HL-60 (cell line): Measurements from ENCODE around the gene SLC6A18.

ENCODE experiments used
- DNase-seq, 2 experiments: peaks; one replicate each; pipeline ENCODE4 v3.0.0-alpha.2; 2010 to 2020; ENCODE audit warnings: low read depth in 1 of 2, low spot score in 1 of 2
- H3K27ac ChIP-seq: fragments of 250-450 bp; sonication (Bioruptor Pico); replicated peaks from 2 replicates; pipeline ENCODE4 v1.5.1; 2020; ENCODE audit warnings: mild to moderate bottlenecking, moderate library complexity
- H3K27me3 ChIP-seq: fragments of 250-450 bp; sonication (Bioruptor Pico); 2 replicates; pipeline ENCODE4 v1.5.1; 2021; ENCODE audit warnings: mild to moderate bottlenecking, moderate library complexity; ENCODE audit not compliant: insufficient read depth, poor library complexity, severe bottlenecking
- H3K4me3 ChIP-seq: replicated peaks from 2 replicates; pipeline ENCODE4 v1.5.1; 2011; ENCODE audit warnings: mild to moderate bottlenecking, control low read depth, low read length; ENCODE audit not compliant: insufficient read depth
- CTCF ChIP-seq: IDR thresholded peaks from one replicate; pipeline ENCODE4 v1.5.1; 2011; ENCODE audit warnings: low read length, control low read depth, inconsistent platforms; ENCODE audit not compliant: insufficient read depth
- GABPA ChIP-seq: IDR thresholded peaks from 2 replicates; pipeline ENCODE4 v1.6.1; 2012; ENCODE audit warnings: low read depth
- POLR2AphosphoS5 ChIP-seq: IDR thresholded peaks from 2 replicates; pipeline ENCODE4 v1.6.1; 2012; ENCODE audit warnings: low read depth
- REST ChIP-seq: IDR thresholded peaks from 2 replicates; pipeline ENCODE4 v1.6.1; 2012; ENCODE audit warnings: low read depth; ENCODE audit not compliant: insufficient replicate concordance
- SPI1 ChIP-seq: IDR thresholded peaks from 2 replicates; pipeline ENCODE4 v1.6.1; 2012; ENCODE audit warnings: low read depth, mild to moderate bottlenecking, borderline replicate concordance

The SLC6A18 gene

GRCh38 chr5:1243487-1244130 is 18.4 kb downstream of the SLC6A18 start:
- no peak for TF ChIP-seq GABPA
- TF ChIP-seq POLR2AphosphoS5: no peak
- TF ChIP-seq SPI1: no peak
- TF ChIP-seq REST: no peak
- Histone ChIP-seq H3K4me3 (no peak overlapping the region), H3K27ac (no peak overlapping the region), H3K27me3 (peaks cover 8% of the 10 kb centered on the region)
- DNase-seq: no peak

- H3K27me3 ChIP-seq: peaks cover 8% of the 10 kb centered on the region
- DNase-seq: no peak
- TF ChIP-seq SPI1 (no peak), CTCF (no peak)
- no peak overlapping the region for H3K27ac ChIP-seq
- H3K4me3 ChIP-seq: no peak overlapping the region
These were observed 19.1 kb downstream of the SLC6A18 start for GRCh38 chr5:1244255-1244654.

GRCh38 chr5:1244976-1245375 is 19.8 kb downstream of the SLC6A18 start:
- Histone ChIP-seq H3K27ac (no peak overlapping the region), H3K27me3 (peaks cover 8% of the 10 kb centered on the region), H3K4me3 (no peak overlapping the region)
- TF ChIP-seq POLR2AphosphoS5 (no peak), SPI1 (no peak), CTCF (no peak), GABPA (no peak), REST (no peak)
- DNase-seq: no peak

- H3K4me3 ChIP-seq: no peak overlapping the region
- no peak overlapping the region for H3K27ac ChIP-seq
- TF ChIP-seq SPI1 (no peak), REST (no peak), CTCF (no peak), POLR2AphosphoS5 (no peak), GABPA (no peak)
- no peak for DNase-seq
- H3K27me3 ChIP-seq: peaks cover 8% of the 10 kb centered on the region
These were observed 20.9 kb downstream of the SLC6A18 start for GRCh38 chr5:1245905-1246576.
